A204.1 (cell line): ENCODE measurements around the gene CNGB1.
"Not testable (repeated sequence)": the region's sequence is repeated elsewhere in the genome, so short reads cannot be mapped to it uniquely, and the experiment has no call there.

Experiments
- FAIRE-seq: peaks from 2 replicates; lab custom pipeline; 2012; peaks lifted over from hg19 to GRCh38; lab: Jason Lieb, UNC

CNGB1 gene

GRCh38 chr16:57901480-57902069 lies 69.4 kb downstream of the CNGB1 start:
- no peak for FAIRE-seq

- no peak for FAIRE-seq
These were observed 70.0 kb downstream of the CNGB1 start for GRCh38 chr16:57900796-57901479.

- FAIRE-seq: no peak
These were observed 70.9 kb downstream of the CNGB1 start for GRCh38 chr16:57899771-57900661.

DNA sequence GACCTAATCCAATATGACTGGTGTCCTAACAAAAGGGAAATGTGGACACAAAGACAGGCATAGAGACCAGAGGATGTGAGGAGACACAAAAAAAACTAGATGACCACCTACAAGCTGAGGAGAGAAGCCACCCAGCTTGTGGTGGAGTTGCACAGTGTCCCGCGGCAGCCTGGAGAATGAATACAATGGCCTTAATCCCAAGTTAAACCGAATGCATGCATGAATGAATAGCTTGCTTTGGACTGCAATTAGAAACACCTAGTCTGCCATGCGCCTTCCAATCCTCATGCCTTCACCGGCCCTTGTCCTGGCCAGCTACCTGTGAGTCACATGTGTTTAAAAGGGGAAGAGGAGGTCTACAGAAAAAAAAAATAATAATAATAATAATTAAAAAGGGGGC lies 72.0 kb downstream of the CNGB1 start:
- no peak for FAIRE-seq

- no peak for FAIRE-seq
These were observed 72.9 kb downstream of the CNGB1 start for GRCh38 chr16:57897996-57898395.

- FAIRE-seq: no peak
These were observed 73.7 kb downstream of the CNGB1 start for GRCh38 chr16:57897053-57897784.

DNA sequence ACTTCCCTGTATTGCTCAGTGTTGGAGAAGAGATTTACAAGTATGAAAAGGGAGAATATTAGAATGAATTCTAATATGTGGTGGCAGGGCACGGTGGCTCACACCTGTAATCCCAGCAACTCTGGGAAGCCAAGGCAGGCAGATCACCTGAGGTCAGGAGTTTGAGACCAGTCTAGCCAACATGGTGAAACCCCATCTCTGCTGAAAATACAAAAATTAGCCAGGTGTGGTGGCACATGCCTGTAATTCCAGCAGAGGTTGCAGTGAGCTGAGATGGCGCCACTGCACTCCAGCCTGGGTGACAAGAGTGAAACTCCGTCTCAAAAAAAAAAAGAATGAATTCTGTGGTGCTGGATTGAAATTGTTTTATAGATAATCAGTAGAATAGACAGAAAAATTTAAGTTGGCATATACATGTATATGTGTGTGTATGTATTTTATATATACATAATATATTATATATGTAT lies 75.8 kb downstream of the CNGB1 start:
- not testable (repeated sequence) for FAIRE-seq

DNA sequence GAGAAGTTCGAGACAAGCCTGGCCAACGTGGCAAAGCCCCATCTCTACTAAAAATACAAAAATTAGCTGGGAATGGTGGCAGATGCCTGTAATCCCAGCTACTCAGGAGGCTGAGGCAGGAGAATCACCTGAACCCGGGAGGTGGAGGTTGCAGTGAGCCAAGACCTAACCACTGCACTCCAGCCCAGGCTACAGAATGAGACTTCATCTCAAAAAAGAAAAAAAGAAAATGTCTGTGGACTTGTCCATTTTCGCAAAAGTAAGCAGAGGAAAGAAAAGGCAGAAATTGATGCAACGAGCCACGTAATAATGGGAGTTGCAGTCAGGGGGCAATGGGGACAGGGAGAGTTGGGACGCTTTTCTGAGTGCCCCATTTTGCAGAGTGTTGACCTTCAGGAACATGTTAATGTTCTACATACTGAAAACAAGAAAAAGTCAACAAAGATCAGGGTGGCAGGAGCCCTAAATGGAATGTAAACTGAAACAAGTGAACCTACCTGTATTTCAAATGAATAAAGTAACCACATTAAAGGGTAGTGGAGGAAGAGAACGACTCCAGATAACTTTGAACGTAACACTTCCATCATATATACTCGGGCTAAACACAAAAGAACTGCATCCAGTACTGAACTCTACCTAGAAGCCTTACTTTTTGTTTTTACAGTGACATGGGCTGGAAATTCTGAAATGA lies 76.4 kb downstream of the CNGB1 start:
- FAIRE-seq: no peak

DNA sequence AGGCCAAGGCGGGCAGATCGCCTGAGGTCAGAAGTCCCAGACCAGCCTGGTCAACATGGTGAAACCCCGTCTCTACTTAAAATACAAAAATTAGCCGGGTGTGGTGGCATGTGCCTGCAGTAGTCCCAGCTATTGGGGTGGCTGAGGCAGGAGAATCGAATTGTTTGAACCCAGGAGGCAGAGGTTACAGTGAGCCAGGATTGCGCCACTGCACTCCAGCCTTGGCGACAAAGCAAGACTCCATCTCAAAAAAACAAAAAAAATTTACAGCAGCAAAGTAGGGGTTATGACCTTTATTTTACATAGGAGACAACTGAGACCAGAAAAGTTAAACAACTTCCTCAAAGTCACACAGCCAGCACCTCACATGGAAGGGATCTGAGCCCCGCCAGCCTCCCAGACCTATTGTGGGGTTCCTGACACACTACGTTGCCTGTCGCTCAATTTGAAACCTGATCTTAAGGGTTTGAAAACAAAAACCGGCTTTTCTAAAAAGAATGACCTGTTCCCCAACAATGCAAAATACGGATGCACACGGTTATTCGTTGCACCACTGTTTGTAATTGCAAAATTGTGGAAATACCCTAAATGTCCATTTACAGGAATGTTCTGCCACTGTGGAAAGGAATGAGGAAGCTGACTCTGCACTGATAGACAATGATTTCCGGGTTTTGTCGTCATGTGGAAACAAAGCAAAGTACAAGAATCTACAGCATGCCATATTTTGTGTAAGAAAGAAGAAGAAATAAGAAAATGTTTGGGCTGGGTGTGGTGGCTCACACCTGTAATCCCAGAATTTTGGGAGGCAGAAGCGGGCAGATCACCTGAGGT lies 77.2 kb downstream of the CNGB1 start:
- FAIRE-seq: no peak

- FAIRE-seq: no peak
These were observed 77.7 kb downstream of the CNGB1 start for GRCh38 chr16:57893217-57893558.

DNA sequence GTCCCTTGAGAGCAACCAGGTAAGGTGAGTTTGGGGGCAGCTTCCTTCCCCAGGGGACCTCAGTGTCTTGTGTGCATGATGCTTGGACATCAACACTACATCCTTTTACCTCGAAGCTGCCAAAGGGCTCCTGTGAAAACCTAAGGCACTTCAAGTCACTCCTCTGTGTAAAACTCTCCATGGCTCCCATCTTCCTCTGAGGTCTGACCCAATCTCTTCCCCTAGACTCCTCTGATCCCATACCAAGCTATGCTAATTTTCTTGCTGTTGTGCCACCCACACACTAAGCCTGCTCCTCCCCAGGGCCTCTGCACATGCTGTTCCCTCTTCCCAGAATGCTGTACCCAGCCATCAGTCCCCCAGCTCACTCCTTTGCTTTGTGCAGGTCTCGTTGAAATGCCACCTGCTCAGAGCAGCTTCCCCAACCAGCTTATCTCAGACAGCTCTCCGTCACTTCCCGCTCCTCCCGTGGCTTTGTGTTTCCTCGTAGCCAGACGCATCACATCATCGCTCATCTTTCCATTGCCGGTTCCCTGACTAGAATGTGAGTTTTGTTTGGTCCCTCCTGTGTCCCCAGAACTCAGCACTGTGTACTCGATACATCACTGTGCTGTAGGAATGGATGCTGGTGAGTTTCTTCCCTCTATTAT lies 78.4 kb downstream of the CNGB1 start:
- FAIRE-seq: no peak

GRCh38 chr16:57892041-57892440 lies 78.9 kb downstream of the CNGB1 start:
- no peak for FAIRE-seq

DNA sequence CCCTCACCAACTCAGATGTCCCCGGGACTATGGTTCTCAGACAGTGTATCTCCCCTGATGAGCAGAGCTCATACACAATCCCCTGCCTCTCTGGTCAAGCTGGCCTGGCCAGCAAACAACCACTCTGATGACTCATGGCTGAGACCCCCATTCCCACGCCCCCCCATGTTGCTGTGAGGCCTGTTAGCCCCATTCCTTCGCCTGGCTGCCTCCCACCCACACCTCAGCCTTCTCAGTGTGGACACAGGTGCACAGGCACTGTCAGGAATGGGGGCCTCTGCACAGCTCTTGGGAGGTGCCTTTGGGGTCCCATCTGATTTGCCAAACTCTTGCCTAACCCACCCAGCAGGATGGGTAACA lies 80.2 kb downstream of the CNGB1 start:
- no peak for FAIRE-seq

GRCh38 chr16:57889960-57890751 lies 80.8 kb downstream of the CNGB1 start:
- no peak for FAIRE-seq

- FAIRE-seq: no peak
These were observed 81.4 kb downstream of the CNGB1 start for GRCh38 chr16:57889522-57889921.

GRCh38 chr16:57889111-57889510 lies 81.8 kb downstream of the CNGB1 start:
- no peak for FAIRE-seq

DNA sequence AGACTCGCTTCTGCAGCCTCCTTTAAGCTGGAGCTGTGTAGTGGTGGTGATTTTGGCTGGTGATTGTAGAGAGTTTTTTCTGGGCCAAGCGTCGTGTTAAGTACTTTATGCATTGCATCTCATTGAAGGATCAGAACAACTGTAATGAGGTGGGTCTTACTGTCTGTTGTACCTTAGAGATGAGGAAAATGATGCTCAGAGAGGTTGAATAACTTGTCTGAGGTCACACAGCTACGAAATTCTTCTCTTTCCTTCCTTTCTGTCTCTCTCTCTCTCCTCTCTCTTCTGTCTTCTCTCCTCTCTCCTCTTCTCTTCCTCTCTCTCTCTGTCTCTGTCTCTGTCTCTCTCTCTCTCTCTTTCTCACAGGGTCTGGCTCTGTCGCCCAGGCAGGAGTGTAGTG lies 82.8 kb downstream of the CNGB1 start:
- FAIRE-seq: no peak

- FAIRE-seq: no peak
These were observed 83.2 kb downstream of the CNGB1 start for GRCh38 chr16:57887711-57888110.

- no peak for FAIRE-seq
These were observed 84.5 kb downstream of the CNGB1 start for GRCh38 chr16:57886427-57886826.

DNA sequence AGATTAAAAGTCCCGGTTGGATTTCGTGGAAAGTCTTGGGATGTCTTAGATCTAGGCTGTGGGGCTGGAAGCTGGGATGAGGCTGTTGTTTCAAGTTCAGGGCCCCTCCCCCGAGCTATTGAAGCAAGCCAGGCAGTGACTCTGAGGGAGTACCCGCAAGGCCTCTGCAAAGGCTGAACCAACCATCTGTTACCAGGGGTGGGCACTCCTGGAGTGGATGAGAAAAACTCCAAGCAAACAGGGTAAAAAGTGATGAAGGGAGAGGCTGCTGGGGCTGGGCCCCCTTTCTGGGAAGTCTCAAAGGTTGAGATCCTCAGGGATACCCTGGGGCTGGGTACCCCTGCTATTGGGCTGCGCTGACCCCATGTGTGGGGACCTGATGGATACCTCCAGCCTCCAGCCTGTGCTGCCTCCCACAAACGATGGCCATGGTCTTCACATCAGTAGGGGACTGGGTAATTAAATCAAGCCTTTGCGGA lies 86.2 kb downstream of the CNGB1 start:
- no peak for FAIRE-seq
